GM19395 (cell line): ENCODE measurements around the gene ACVR2B.
"Not testable (repeated sequence)": the region's sequence is repeated elsewhere in the genome, so short reads cannot be mapped to it uniquely, and the experiment has no call there.

Source experiments
- ATAC-seq: cut with Tn5 transposase; IDR thresholded peaks from one replicate; pipeline ENCODE4 v1.9.1; 2021; ENCODE audit warnings: mild to moderate bottlenecking, moderate library complexity; ENCODE audit not compliant: unreplicated experiment

The ACVR2B gene

DNA sequence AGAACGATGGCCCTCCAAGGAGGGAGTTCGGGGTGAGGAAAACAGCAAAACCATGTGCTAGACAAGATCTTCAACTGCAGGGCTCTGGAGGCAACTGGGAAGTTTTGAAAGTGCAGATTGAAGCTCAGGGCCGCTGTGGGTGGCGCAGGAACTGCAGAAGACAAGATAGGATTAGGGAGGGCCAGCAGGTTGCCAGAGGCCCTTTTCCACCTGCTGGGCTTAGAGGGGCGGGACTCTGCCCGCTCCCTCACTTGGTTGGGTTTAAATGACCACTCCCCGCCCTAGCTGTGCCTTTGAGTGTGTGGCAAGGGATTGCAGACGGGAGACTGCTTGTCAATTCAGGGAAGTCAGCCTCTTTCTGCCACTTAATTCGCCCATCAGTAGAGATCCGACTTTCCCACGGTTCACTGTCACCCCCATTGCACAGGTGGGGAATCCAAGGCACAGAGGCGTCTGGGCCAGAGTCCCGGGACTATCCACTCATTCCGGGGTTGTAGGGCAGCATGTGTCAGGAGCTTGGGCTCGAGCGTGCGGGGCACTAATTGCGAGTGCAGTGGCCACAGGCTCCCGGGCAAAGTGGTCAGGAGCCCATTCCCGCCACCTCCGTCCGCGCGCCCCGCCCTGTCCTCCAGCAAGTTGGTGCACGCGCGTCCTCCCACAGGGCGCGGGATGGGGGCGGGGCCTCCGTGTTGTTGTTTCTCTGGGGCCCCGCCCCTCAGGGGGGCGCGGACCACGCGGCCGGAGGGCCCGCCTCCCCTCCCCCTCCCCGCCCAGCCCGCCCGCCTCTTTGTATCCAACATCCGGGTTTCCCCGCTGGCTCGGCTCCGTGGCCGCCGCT, at the start of gene ACVR2B:
Gene ACVR2B (plus strand): TSS at position 816 of the 838 bp plus-strand sequence. CDS start 433 bp downstream, outside the sequence.
- peak; percentile 52 for ATAC-seq

DNA sequence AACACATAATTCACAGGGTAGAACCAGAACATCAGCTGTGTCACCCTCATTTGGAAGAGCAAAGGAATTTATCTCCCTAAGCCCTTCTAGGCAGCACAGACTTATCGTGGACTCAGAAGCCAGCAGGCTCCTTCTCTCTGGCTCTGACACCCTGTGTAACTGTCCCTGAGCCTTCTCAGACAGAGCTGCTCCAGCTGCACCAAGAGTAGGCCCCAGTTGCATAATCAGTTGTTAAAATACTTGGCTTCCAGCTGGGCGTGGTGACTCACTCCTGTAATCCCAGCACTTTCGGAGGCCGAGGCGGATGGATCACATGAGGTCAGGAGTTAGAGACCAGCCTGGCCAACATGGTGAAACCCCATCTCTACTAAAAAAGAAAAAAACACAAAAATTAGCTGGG, 49.4 kb upstream of the ACVR2B start:
- ATAC-seq, result no peak

DNA sequence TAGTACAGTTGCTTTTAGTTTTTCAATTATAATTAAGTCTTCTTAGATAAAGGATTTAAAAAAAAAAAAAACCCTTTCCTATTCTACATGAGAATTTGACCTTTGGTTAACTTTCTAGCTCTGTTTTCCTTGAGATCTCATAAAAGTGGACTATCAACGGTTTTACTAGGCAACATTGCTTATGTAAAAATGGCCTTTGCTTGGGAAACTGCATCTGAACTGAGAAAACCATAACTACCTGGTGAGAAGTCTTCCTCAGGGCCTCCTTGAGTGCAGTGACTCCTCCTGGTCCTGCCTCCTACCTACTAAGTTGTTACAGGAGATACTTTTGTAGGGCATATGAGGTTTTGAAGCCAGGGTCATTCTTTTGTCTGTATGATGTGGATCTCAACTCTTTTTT, 42.1 kb upstream of the ACVR2B start:
- no peak for ATAC-seq

DNA sequence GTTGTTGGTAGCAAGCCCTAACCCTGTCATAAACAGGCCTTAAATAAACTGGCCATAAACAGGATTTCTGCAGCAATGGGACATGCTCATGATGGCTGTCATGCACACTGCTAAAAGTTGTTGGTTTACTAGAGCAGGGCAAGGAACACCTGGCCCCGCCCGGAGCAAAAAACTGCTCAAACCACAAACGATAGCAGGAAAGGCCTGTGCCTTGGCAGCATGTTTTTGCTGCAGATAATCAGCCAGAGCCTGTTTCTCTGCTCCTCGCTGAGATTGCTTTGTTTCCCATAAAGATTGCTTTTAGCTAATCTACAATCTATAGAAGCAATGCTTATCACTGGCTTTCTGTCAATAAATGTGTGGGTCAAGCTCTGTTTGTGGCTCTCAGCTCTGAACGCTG, 32.9 kb upstream of the ACVR2B start:
- ATAC-seq, result not testable (repeated sequence)

DNA sequence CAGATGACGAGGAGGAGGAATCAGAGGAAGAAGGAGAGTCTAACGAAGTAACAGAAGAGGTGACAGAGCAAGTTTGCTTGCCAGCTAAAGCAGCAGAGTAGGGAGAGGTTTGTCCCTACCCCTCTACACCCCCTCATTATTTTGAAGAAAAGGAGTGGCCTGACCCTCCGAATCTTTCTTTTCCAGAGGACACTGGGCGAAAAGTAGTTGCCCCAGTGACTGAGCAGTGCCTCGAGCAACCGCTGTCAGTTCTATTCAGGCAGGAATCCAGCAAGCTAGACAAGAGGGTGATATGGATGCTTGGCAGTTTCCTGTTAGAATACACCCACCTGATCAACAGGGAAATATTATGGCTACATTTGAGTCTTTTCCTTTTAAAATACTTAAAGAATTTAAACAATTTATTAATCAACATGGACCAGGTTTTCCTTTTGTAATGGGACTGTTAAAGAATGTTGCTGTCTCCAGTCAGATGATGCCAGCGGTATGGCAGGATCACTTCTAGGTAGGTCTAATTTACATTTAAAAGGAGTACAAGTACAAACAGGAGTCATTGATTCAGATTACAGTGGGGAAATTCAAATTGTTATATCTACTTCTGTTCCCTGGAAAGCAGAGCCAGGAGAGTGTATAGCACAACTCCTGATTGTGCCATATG, 31.9 kb upstream of the ACVR2B start:
- ATAC-seq, result no peak

DNA sequence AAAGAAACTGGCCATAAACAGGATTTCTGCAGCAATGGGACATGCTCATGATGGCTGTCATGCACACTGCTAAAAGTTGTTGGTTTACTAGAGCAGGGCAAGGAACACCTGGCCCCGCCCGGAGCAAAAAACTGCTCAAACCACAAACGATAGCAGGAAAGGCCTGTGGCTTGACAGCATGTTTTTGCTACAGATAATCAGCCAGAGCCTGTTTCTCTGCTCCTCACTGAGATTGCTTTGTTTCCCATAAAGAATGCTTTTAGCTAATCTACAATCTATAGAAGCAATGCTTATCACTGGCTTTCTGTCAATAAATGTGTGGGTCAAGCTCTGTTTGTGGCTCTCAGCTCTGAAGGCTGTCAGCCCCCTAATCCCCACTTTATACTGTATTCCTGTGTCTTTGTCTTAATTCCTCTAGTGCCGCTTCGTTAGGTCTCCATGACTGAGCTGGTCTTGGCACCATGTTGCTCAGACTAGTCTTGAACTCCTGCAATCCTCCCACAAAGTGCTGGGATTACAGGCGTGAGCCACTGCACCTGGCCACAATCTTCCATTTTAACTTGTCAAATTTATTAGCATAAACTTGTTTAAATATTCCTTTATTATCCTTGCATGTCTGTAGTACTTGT, 26.8 kb upstream of the ACVR2B start:
- not testable (repeated sequence) for ATAC-seq

DNA sequence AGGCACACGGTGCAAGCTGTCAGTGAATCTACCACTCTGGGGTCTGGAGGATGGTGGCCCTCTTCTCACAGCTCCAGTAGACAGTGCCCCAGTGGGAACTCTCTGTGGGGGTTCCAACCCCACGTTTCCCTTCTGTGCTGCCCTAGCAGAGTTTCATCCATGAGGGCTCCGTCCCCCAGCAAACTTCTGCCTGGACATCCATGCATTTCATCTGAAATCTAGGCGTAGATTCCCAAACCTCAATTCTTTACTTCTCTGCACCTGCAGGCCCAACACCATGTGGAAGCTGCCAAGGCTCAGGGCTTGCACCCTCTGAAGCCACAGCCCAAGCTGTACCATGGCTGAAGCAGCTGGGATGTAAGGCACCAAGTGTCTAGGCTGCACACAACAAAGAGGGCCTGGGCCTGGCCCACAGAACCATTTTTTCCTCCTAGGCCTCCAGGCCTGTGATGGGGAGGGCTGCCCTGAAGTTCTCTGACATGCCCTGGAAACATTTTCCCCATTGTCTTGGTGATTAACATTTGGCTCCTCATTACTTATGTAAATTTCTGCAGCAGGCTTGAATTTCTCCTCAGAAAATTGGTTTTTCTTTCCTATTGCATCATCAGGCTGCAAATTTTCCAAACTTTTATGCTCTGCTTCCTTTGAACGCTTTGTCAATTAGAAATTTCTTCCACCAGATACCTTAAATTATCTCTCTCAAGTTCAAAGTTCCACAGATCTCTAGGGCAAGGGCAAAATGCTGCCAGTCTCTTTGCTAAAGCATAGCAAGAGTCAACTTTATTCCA, 20.6 kb upstream of the ACVR2B start:
- ATAC-seq, result not testable (repeated sequence)

DNA sequence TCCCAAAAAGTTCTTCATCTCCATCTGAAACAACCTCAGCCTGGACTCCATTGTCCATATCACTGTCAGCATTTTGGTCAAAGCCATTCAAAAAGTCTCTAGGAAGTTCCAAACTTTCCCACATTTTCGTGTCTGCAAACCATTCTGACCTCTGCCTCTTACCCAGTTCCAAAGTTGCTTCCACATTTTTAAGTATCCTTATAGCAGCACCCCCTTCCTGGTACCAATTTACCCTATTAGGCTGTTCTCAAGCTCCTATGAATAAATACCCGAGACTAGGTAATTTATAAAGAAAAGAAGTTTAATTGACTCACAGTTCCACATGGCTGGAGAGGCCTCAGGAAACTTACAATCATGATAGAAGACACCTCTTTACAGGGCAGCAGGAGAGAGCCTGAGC, 20.0 kb upstream of the ACVR2B start:
- ATAC-seq, result not testable (repeated sequence)

DNA sequence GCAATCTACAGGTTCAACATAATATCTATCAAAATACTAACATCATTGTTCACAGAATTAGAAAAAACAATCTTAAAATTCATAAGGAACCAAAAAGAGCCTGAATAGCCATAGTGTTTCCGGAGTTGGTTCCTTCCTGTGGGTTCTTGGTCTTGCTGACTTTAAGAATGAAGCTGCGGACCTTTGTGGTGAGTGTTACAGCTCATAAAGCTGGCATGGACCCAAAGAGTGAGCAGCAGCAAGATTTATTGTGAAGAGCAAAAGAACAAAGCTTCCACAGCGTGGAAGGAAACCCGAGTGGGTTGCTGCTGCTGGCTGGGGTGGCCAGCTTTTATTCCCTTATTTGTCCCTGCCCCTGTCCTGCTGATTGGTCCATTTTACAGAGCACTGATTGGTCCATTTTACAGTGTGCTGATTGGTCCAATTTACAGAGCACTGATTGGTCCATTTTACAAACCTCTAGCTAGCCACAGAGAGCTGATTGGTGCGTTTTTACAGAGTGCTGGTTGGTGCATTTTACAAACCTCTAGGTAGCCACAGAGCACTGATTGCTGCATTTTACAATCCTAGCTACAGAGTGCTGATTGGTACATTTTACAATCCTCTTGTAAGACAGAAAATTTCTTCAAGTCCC, 15.1 kb upstream of the ACVR2B start:
- not testable (repeated sequence) for ATAC-seq

DNA sequence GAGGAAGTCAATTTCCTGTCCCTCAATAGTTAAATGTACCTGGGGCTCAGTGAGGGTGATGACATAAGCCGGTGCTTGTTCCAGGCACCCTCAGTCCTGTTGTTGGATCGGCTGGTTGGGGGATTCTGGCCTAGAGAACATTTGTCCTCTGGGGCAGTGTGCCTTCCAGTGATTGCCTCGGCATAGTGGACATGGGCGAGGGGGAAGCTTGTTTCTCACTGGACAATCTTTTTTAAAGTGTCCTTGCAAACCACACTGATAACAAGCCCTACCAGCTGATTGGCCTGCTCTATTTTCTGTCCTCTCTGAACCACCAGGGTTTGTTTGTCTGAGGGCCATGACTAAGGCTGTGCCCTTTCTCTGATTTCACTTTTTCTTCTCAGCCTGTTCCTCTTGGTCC, 10.5 kb upstream of the ACVR2B start:
- ATAC-seq, result not testable (repeated sequence)

DNA sequence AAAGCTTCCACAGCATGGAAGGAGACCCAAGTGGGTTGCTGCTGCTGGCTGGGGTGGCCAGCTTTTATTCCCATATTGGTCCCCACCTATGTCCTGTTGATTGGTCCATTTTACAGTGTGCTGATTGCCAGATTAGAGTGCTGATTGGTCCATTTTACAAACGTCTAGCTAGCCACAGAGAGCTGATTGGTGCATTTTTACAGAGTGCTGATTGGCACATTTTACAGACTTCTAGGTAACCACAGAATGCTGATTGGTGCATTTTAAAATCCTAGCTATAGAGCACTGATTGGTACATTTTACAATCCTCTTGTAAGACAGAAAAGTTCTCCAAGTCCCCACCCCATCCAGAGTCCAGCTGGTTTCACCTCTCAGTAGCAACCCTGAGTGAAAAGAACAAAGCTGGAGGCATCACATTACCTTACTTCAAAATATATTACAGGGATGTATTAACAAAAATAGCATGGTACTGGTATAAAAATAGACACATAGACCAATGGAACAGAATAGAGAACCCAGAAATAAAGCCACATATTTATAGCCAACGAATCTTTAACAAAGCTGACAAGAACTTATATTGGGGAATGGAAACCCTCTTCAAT, 7.5 kb upstream of the ACVR2B start:
- no peak for ATAC-seq

DNA sequence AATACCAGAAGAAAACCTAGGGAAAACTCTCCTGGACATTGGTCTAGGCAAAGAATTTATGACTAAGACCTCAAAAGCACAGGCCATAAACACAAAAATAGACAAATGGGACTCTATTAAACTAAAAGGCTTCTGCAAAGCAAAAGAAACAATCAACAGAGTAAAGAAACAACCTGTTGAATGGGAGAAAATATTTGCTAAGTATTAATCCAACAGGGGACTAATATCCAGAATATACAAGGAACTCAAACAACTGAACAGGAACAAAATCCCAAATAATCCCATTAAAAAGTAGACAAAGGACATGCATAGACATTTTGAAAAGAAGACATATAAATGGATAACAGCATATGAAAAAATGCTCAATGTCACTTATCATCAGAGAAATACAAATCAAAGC, 6.9 kb upstream of the ACVR2B start:
- no peak for ATAC-seq

DNA sequence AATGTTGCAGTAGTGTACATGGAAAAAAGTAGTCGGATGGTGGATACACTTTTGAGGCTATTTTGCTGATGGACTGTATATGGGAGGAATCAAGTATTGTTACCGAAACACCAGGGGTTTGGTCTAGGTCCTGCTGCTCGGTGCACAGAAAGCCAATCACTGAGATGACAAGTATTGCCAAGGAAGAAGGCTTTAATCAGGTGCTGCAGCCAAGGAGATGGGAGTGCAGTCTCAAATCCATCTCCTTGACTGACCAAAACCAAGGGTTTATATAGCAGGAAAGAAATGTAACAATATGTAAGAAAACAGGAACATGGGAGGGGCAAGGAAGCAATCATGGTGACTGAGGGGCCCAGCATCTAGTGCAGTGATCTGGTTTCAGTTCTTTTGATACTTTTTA, 2.8 kb upstream of the ACVR2B start:
- no peak for ATAC-seq

DNA sequence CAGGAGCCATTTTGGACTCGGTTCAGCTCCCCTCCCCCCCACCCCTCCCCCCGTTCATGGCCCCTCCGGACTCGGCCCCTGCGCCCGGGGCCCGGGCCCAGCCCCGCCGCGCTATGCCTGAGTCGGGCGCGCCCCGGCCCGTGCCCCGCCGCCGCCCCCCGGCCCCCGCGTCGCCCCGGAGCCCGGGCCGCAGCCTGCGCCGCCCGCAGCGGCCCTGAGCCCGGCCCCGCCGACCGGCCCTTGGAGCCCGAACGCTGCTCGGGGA, 155 bp downstream of the ACVR2B start:
- ATAC-seq, result no peak

DNA sequence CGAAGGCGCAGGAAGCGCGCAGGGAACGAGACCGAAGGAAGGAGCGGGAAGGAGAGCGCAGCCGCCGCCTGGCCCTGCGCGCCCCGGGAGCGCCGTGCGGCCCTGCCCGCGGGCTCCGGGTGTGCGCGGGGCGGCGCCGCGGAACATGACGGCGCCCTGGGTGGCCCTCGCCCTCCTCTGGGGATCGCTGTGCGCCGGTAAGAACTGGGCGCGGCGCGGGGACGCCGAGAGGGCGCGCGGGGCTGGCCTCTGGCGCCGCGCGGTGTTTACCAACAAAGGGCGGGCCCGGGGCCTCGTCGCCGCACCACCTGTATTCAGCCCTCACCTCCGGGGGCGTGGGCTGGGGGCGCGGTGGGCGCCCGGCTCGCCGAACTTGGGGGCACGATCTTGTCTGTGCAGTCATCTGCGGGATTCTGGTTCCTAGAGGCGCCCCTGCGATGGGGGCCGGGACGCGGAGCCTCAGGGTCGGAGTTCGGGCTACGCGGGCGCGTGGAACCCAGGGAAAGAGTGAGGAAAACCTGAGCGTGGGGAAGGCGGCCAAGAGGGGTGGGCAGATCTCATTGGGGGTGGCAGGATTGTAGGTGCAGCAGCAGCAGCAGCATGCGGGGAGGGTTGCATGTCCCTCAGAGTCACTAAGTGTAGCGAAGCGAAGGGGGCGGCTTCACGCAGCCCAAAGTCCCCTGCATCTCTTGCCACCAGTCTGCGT, 641 bp downstream of the ACVR2B start:
- peak; percentile 35 for ATAC-seq

DNA sequence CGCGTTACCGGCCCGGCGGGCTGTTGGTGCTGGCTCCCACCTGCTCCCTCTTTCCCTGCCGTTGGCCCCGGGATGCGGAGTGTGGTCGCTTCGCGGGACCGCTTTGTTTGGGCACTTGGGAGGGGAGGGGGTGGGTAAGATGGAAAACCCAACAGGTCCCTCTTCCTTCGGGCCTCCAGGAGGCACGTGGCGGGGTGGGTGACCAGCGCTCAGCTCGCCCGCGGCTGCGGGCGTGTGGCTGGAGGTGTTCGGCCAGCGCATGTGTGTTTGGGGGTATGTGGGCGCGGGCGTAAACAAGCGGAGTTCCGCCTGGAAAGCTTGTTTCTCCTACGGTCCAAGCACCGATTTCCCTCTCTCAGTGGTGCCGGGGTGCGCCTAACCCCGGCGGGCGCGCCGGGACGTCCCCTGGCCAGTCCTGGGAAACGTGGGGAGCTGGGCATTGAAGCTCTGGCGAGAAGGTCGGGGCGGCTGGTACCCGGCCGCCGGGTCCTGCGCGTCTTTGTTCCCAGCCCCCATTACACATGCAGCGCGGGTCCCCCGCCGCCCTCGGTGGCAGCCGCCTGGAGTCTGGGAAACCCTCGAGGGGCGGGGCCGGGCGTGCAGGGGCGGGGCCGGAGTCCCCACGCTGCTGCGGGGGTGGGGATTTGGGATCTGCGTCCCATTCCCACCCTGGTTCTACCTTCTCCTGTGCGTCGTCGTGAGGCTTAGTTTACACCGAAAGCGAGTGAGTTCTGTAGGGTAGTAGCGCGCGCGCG, 1.4 kb downstream of the ACVR2B start:
- ATAC-seq, result peak; percentile 51

DNA sequence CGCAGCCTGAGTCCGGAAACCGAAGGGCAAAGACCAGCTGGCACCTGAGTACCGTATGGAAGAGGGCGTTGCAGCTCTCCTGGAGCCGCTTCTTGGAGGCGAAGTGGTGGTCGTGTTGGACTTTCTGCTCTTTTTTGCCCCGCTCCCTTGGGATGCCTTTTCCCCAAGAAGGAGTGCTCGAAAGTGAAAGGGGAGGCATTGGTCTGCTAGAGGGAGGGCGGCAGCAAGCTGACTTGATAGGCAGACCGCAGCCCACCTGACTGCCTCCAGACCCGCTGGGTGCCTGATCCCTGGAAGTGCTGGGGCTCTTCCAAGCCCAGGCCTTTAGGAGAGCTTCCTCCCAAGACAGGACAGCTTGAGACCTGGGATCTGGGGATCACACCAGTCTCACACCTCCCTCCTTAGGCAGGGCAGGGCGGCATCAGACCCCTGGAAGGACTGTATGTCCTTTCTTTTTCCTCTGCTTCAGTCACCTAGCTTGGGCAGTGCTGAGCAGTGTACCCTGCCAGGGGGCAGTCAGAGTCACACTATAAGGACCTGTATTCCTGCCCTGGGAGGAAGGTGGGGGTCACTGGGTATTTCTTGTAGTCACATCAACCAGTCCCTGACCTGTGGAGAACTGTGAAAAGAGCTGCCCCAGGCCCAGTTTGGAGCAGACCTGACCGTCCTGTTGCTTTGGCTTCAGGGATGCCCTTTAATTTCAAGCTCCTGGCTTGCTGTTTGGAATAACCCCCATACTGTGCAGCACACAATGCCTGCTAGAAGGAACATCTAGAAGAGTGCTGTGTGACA, 2.1 kb downstream of the ACVR2B start:
- ATAC-seq, result peak; percentile 31
